GM23338 (cell line): ENCODE results near the gene TLR5. TPM values are rescaled to one million over a fixed set of nuclear protein-coding genes. Genes with fewer than 3 reads are reported as not detected.

Experiments used
- ATAC-seq: fragments of 200-7000 bp; cut with Tn5 transposase; 3 replicates; pipeline ENCODE4 v1.9.1; 2020
- DNase-seq: peaks from one replicate; pipeline ENCODE4 v3.0.0-alpha.2; 2015; ENCODE audit warnings: low spot score
- H2AFZ ChIP-seq: fragments of 200-600 bp; sonication (generic); 2 replicates; pipeline ENCODE4 v1.8.0; 2016; ENCODE audit warnings: antibody characterized with exemption, mild to moderate bottlenecking, moderate library complexity
- H3F3A ChIP-seq: fragments of 200-600 bp; sonication (generic); replicated peaks from 2 replicates; pipeline ENCODE4 v1.8.0; 2017; ENCODE audit warnings: antibody characterized with exemption, mixed run types, low read depth
- H3K27ac ChIP-seq: fragments of 200-600 bp; sonication (generic); 2 replicates; pipeline ENCODE4 v1.6.1; 2016; ENCODE audit warnings: low read depth
- H3K27me3 ChIP-seq: fragments of 200-600 bp; sonication (generic); 2 replicates; pipeline ENCODE4 v1.8.0; 2016; ENCODE audit warnings: mild to moderate bottlenecking, mixed run types, moderate library complexity; ENCODE audit not compliant: insufficient read depth
- H3K36me3 ChIP-seq: fragments of 200-600 bp; sonication (generic); 2 replicates; pipeline ENCODE4 v1.8.0; 2016; ENCODE audit warnings: mild to moderate bottlenecking; ENCODE audit not compliant: insufficient read depth
- H3K4me1 ChIP-seq: fragments of 200-600 bp; sonication (generic); 2 replicates; pipeline ENCODE4 v1.8.0; 2016; ENCODE audit warnings: mild to moderate bottlenecking, moderate library complexity; ENCODE audit not compliant: insufficient read depth
- H3K4me2 ChIP-seq: fragments of 200-600 bp; sonication (generic); 2 replicates; pipeline ENCODE4 v1.7.1; 2017; ENCODE audit warnings: mixed run types
- H3K4me3 ChIP-seq: fragments of 200-600 bp; sonication (generic); 2 replicates; pipeline ENCODE4 v1.6.1; 2016; ENCODE audit warnings: mixed run types
- H3K79me2 ChIP-seq: fragments of 200-600 bp; sonication (generic); replicated peaks from 2 replicates; pipeline ENCODE4 v1.8.0; 2017; ENCODE audit warnings: mild to moderate bottlenecking; ENCODE audit not compliant: insufficient read depth
- H3K9me2 ChIP-seq: fragments of 200-600 bp; sonication (generic); 2 replicates; pipeline ENCODE4 v1.8.0; 2017; ENCODE audit not compliant: insufficient read depth
- H4K20me1 ChIP-seq: fragments of 200-600 bp; sonication (generic); replicated peaks from 2 replicates; pipeline ENCODE4 v1.8.0; 2017; ENCODE audit warnings: mild to moderate bottlenecking; ENCODE audit not compliant: insufficient read depth
- H3K27ac Mint-ChIP-seq: 2 replicates; pipeline ENCODE4 v1.8.0; 2020; ENCODE audit warnings: inconsistent platforms, mild to moderate bottlenecking, moderate library complexity, mixed read lengths
- H3K27me3 Mint-ChIP-seq: 3 replicates; pipeline ENCODE4 v1.8.0; 2022; ENCODE audit warnings: low read depth, mild to moderate bottlenecking, moderate library complexity, mixed read lengths, inconsistent platforms; ENCODE audit not compliant: insufficient read depth, poor library complexity
- H3K36me3 Mint-ChIP-seq: 3 replicates; pipeline ENCODE4 v1.8.0; 2021; ENCODE audit warnings: low read depth, mild to moderate bottlenecking, inconsistent platforms, moderate library complexity, mixed read lengths
- H3K4me1 Mint-ChIP-seq: 3 replicates; pipeline ENCODE4 v1.8.0; 2020; ENCODE audit warnings: mild to moderate bottlenecking, inconsistent platforms, mixed read lengths
- H3K4me3 Mint-ChIP-seq: 3 replicates; pipeline ENCODE4 v1.8.0; 2021; ENCODE audit warnings: moderate library complexity, mild to moderate bottlenecking, inconsistent platforms, mixed read lengths
- H3K9me3 Mint-ChIP-seq: 3 replicates; pipeline ENCODE4 v1.8.0; 2020; ENCODE audit warnings: moderate library complexity, mild to moderate bottlenecking, inconsistent platforms, mixed read lengths
- CTCF ChIP-seq, 2 experiments: fragments of 200-600 bp in 1 of 2; sonication (generic) in 1 of 2; conservative IDR thresholded peaks; 2 replicates each; pipeline versions ENCODE4 v1.5.1 to v1.6.1; 2016 to 2017; ENCODE audit warnings: antibody characterized with exemption in 2 of 2, low read depth in 2 of 2, mild to moderate bottlenecking in 2 of 2, moderate library complexity in 1 of 2
- ETS1 ChIP-seq: IDR thresholded peaks from 2 replicates; pipeline ENCODE4 v1.6.1; 2016; ENCODE audit warnings: antibody characterized with exemption
- EZH2 ChIP-seq: fragments of 200-600 bp; sonication (generic); IDR thresholded peaks from one replicate; pipeline ENCODE4 v1.8.0; 2017; ENCODE audit warnings: antibody characterized with exemption, mild to moderate bottlenecking, low read depth; ENCODE audit not compliant: unreplicated experiment
- JUNB ChIP-seq: IDR thresholded peaks from one replicate; pipeline ENCODE4 v1.6.1; 2016; ENCODE audit warnings: antibody characterized with exemption; ENCODE audit not compliant: unreplicated experiment
- STAT1 ChIP-seq: IDR thresholded peaks from one replicate; pipeline ENCODE4 v1.6.1; 2016; ENCODE audit warnings: antibody characterized with exemption; ENCODE audit not compliant: unreplicated experiment
- ZNF114 ChIP-seq: fragments of 250-450 bp; sonication (Bioruptor Pico); IDR thresholded peaks from 2 replicates; pipeline ENCODE4 v1.5.0; 2020; ENCODE audit warnings: mild to moderate bottlenecking, moderate library complexity
- ZNF331 ChIP-seq: fragments of 250-450 bp; sonication (Bioruptor Pico); IDR thresholded peaks from 2 replicates; pipeline ENCODE4 v1.5.0; 2020; ENCODE audit warnings: low read depth, mild to moderate bottlenecking, moderate library complexity
- polyA plus RNA-seq: library from polyadenylated mRNA; unstranded; fragments of >200 nt; fragmentation: Nextera tagmentation; extraction: Ambion mirVana; gene quantifications from 2 replicates; pipeline ENCODE4 v1.2.1, GENCODE V29; 2016
- total RNA-seq: library from RNA; depleted of rRNA; stranded (reverse); fragments of >200 nt; shearing (Covaris generic); gene quantifications from 2 replicates; pipeline ENCODE4 v1.2.3, GENCODE V29; 2014
- TF ChIP-seq, protein P1 (sequence below): fragments of 250-450 bp; sonication (Bioruptor Pico); IDR thresholded peaks from 2 replicates; pipeline ENCODE4 v1.5.0; 2020; ENCODE audit warnings: mild to moderate bottlenecking, moderate library complexity

Gene TLR5
- total and polyA plus RNA-seq, 2 experiments from 2014 or later, result 0.10 to 0.39 TPM

DNA sequence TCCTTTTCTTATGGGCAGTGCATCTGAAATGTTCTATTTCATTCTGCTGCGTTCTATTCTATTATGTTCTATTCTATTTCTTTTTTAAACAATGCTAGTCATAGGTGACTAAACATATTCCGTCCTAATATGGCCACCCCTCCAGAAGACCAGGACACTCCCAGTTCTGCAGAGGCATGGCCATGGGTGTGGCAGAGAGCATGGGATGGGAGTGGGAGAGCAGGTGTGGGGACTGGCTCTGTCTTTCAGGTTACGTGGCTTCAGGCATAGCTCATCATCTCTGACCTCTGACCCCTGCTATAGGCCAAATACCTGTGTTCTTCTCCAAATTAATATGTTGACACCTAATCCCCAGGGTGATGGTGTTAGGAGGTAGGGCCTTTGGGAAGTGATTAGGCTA is 33.4 kb upstream of the TLR5 start:
- Histone ChIP-seq H3K4me3 (no peak overlapping the region), H3K27ac (no peak overlapping the region), H3K79me2 (no peaks in the 10 kb centered on the region), H2AFZ (no peak overlapping the region), H4K20me1 (no peaks in the 10 kb centered on the region), H3F3A (no peaks in the 10 kb centered on the region), H3K4me2 (no peak overlapping the region), H3K4me1 (no peaks in the 10 kb centered on the region), H3K36me3 (no peaks in the 10 kb centered on the region), H3K9me2 (no peaks in the 10 kb centered on the region), H3K27me3 (no peaks in the 10 kb centered on the region)
- H3K27me3 Mint-ChIP-seq, result peaks cover 5% of the 10 kb centered on the region
- H3K4me3 Mint-ChIP-seq, result no peak overlapping the region
- no peaks in the 10 kb centered on the region for H3K36me3 Mint-ChIP-seq
- no peak for DNase-seq
- peaks cover 3% of the 10 kb centered on the region; the same call in 1 of the 3 replicates for H3K9me3 Mint-ChIP-seq
- no peak for TF ChIP-seq ZNF114 (CRISPR knock-in tag)
- no peak for TF ChIP-seq STAT1
- no peak for TF ChIP-seq CTCF (conservative IDR thresholded peaks at IDR 0.05; ENCODE audit: low read depth in 2 of 2)
- no peak for TF ChIP-seq ZNF331 (CRISPR knock-in tag)
- TF ChIP-seq, protein P1, sequence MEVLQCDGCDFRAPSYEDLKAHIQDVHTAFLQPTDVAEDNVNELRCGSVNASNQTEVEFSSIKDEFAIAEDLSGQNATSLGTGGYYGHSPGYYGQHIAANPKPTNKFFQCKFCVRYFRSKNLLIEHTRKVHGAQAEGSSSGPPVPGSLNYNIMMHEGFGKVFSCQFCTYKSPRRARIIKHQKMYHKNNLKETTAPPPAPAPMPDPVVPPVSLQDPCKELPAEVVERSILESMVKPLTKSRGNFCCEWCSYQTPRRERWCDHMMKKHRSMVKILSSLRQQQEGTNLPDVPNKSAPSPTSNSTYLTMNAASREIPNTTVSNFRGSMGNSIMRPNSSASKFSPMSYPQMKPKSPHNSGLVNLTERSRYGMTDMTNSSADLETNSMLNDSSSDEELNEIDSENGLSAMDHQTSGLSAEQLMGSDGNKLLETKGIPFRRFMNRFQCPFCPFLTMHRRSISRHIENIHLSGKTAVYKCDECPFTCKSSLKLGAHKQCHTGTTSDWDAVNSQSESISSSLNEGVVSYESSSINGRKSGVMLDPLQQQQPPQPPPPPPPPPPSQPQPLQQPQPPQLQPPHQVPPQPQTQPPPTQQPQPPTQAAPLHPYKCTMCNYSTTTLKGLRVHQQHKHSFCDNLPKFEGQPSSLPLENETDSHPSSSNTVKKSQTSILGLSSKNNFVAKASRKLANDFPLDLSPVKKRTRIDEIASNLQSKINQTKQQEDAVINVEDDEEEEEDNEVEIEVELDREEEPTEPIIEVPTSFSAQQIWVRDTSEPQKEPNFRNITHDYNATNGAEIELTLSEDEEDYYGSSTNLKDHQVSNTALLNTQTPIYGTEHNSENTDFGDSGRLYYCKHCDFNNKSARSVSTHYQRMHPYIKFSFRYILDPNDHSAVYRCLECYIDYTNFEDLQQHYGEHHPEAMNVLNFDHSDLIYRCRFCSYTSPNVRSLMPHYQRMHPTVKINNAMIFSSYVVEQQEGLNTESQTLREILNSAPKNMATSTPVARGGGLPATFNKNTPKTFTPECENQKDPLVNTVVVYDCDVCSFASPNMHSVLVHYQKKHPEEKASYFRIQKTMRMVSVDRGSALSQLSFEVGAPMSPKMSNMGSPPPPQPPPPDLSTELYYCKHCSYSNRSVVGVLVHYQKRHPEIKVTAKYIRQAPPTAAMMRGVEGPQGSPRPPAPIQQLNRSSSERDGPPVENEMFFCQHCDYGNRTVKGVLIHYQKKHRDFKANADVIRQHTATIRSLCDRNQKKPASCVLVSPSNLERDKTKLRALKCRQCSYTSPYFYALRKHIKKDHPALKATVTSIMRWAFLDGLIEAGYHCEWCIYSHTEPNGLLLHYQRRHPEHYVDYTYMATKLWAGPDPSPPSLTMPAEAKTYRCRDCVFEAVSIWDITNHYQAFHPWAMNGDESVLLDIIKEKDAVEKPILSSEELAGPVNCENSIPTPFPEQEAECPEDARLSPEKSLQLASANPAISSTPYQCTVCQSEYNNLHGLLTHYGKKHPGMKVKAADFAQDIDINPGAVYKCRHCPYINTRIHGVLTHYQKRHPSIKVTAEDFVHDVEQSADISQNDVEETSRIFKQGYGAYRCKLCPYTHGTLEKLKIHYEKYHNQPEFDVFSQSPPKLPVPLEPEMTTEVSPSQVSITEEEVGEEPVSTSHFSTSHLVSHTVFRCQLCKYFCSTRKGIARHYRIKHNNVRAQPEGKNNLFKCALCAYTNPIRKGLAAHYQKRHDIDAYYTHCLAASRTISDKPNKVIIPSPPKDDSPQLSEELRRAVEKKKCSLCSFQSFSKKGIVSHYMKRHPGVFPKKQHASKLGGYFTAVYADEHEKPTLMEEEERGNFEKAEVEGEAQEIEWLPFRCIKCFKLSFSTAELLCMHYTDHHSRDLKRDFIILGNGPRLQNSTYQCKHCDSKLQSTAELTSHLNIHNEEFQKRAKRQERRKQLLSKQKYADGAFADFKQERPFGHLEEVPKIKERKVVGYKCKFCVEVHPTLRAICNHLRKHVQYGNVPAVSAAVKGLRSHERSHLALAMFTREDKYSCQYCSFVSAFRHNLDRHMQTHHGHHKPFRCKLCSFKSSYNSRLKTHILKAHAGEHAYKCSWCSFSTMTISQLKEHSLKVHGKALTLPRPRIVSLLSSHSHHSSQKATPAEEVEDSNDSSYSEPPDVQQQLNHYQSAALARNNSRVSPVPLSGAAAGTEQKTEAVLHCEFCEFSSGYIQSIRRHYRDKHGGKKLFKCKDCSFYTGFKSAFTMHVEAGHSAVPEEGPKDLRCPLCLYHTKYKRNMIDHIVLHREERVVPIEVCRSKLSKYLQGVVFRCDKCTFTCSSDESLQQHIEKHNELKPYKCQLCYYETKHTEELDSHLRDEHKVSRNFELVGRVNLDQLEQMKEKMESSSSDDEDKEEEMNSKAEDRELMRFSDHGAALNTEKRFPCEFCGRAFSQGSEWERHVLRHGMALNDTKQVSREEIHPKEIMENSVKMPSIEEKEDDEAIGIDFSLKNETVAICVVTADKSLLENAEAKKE (CRISPR knock-in tag), result no peak
- TF ChIP-seq EZH2, result no peak
- TF ChIP-seq JUNB, result no peak
- no peak for TF ChIP-seq ETS1
- H3K27ac Mint-ChIP-seq, result no peak overlapping the region
- ATAC-seq, result no peak
- peaks cover 14% of the 10 kb centered on the region for H3K4me1 Mint-ChIP-seq
